NCI-H2196 treated with DMSO at 0.1 percent for 48 hours (cell line): ENCODE results near the gene KRT79.
A peak's percentile ranks its signal among the peaks of the same experiment; 100 is the strongest.
"Not testable (repeated sequence)": the region's sequence is repeated elsewhere in the genome, so short reads cannot be mapped to it uniquely, and the experiment has no call there.

Experiments
- DNase-seq: peaks from one replicate; lab custom pipeline; 2025; ENCODE audit not compliant: unreplicated experiment; lab: John Stamatoyannopoulos, UW

KRT79 gene

DNA sequence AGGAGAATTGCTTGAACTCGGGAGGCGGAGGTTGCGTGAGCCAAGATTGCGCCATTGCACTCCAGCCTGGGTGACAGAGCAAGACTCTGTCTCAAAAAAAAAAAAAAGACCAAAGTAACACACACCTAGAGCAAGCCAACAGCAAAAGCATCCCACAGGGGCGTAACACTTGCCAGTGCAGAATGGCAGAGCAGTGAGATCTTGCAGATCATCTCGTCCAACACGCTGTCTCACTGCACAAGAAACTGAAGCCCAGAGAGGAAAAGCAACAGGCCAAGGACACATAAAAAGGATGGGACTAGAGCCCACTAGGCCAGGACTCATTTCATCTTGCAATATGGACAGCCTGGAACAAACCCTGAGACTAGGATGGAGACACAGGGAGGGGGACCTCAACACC is 27.4 kb upstream of the KRT79 start:
- DNase-seq, result no peak

DNA sequence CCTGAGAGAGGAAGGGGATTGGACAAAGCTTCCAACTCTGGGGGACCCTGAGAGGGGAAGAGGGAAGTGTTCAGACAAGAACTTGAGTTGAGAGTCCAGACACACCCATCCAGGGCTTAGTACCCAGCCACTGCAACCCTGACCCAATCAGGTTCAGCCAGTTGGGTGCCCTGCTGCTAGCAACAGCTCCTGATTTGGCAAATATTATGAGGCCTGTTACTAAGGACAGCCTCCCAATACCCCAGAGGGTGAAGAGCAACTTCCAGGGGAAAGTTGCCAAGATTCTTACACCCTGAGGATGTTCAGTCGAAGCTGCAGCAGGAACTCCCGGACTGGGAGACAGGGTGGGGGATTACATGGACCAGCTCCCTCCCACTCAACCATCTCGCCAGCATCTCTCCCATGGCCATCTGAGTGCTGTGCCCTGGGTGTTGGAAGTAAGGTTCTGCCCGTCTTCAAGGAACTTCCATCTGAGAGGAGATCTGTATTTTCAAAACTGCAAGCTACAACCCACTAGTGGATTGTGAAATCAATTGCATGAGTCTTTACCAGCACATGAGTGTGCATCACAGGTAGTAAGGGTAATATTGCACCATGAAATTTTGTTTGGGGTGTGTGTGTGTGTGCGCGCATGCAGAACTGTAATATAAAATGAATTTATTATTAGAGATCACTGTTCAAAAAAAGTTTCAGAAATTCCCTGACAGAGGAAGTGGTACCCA is 26.2 kb upstream of the KRT79 start:
- peak; percentile 16 for DNase-seq

DNA sequence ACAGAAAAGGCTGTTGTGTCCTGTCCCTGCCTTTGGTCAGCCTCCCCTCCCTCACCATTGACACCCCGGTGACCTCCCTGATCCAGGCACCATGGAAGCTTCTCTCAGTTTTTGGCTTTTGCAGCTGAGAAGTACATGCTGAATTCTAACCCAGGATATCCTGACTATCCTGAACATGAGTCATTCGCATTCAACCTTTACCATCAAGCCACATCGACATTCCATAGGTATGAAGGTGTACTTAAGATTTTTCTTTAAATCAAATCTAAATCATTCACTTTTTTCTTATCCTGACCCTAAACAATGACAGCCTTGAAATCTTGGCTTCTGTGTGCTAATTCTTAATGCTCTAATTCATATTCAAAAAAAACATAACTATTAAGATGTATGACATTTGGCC is 23.4 kb upstream of the KRT79 start:
- DNase-seq, result no peak

DNA sequence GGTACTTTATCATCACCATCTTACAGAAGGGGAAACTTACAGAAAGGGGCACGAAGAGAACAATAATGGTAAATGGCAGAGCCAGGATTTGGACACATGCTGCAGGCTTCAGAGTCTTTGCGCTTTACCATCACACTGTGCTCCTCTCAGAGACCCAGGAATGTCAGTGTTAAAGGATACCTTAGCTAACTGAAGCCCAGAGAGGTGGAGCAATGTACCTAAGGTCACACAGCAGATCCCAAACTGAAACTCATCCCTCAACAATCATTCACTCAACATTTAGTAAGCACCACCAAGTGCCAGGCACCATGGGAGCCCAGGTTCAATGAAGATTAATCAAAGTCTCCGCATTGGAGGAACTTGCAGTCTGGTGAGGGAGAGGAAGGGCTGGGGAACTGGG is 22.7 kb upstream of the KRT79 start:
- DNase-seq, result no peak

DNA sequence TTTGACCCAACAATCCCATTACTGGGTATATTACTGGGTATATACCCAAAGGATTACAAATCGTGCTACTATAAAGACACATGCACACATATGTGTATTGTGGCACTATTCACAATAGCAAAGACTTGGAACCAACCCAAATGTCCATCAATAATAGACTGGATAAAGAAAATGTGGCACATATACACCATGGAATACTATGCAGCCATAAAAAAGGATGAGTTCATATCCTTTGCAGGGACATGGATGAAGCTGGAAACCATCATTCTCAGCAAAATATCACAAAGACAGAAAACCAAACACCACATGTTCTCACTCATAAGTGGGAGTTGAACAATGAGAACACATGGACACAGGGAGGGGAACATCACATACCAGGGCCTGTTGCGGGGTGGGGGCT is 22.0 kb upstream of the KRT79 start:
- not testable (repeated sequence) for DNase-seq

DNA sequence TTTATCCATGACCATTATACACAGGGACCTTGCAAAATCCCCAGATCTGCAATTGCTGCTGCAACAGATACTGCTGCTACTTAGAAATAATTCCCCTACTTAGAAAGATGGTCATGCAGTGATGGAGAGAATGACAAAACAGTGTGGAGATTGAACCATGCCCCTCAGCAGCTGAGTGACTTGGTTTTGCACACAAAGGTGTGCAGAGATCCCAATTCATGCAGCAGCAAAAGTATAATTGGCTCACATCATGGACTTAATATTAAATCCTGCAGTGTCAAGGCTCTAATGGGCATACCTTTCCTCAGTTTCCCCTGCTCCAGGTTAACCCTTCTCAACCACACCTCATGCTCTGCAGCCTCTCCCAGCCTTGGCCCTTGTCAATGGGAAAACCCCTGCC is 17.7 kb upstream of the KRT79 start:
- no peak for DNase-seq

DNA sequence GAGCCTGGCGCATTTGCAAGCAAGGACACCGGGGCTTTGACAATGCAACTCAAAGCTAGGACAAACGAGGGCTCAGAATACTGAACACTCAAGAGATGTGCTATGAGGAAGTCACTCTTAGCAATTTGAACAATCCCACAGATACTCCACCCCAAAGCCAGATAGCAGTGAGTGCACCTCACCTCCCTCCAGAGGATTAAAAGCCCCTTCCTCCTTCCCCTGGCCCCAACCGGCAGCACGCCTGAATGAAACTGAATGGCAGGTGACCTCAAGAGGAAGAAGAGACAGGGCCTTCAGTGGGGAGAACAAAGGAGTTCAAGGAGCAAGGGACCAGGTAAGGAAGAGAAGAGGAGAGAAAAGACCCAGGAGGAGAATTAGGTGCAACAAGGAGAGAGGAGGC is 16.6 kb upstream of the KRT79 start:
- no peak for DNase-seq

DNA sequence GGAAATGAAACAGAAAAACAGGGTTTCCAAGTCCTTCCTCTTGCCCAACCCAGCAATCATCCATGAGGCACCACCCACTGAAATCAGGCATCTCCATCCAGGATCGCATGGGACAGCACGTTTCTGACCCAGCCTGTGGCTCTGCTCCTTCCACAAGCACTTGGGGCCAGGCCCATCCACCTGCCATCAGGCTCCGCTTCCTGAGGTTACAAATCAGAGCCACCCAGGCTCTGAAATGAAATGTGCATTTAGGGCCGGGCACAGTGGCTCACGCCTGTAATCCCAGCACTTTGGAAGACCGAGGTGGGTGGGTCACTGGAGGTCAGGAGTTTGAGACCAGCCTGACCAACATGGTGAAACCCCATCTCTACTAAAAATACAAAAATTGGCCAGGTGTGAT is 15.4 kb upstream of the KRT79 start:
- DNase-seq, result no peak

DNA sequence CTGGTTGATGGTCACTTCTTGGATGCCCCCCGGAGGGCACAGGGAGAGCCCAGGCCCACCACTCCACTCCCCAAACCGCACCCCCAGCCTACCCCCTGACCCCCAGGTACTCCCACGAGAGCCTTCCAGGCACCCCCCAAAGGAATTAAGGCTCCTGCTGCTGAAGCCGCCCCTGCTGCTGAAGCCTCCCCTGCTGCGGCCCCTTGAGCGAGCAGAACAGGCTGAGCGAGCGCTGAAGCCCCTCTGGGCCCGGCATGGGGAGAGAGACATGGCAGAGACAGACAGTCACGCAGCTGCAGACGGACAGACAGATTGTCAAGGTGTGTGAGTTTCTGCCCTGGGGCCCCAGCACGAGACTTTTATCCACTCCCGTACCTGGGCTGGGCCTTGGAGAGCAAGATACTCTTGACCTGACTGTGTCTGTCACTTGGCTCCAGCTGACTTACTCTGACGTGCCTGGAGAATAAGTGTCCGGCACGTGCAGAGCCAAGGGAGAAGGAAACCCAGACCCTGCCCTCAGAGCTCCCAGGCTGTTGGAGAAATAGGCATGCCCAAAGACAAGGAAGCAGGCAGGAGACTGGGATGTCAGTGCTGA is 14.6 kb upstream of the KRT79 start, which contains the start of gene KRT78:
KRT78 (minus strand) TSS at position 334 of the 595 bp plus-strand sequence; CDS start at position 270, 64 bp downstream.
- DNase-seq, result no peak

DNA sequence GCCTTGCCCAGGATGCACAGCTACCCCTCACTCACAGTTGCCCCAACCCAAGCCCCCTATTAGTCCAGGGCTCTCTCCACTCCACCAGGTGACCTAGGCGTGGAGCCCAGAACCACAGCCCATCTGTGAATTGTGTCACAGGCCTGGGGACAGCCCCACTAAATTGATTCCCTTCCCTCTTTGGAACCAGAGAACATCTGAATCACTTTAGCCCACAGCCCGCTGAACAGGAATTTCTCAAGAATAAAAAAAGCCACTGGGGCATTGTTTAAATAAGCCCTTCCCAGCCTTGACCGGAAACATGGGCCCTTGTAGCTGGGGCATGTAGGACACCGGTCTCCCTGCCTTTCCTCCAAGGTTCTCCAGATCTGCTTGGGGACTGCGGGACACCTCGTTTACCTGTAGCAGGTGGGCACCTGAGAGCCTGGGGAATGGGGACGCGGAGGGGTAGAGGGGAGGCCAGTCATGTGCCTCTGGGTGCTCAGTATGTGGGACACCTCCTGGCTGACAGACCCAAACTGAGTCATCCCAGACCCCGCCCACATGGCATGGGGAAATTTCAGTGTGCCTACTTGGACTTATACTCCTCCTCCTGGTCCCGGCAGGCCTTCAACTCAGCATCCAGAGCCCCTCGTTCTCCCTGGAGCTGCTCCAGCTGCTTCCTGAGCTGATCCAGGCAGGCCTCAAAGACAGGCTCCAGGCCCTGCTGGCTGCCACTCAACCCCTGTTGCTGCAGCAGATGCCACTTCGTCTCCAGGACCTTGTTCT is 13.4 kb upstream of the KRT79 start:
- no peak for DNase-seq

DNA sequence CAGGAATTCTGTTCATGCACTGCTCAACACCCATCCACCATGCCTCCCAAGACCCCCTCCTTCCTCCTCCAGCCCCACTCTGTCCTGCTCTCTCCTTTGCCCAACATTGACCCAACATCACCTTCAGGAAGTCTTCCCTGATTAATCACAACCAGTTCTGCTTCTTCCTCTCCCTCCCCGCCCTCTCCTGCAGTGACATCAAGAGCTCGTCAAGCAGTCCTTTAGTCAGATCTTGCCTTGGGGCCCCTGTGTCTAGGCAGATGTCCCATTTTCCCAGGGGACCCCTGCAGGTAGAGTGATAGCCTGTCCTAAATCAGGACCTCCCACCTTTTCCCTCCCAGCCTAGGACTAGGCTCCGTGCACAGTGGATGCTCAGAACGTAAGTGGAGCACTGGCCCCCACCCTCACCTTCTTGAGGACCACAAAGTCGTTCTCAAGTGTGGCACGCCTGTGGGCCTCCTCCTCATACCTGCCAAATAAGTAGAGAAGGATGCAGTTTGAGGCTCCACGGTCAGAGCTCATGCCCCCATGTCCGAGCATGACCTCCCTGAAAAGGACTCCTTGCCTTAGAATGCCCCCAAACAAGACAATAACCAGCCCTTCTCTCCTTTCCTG is 12.4 kb upstream of the KRT79 start:
- no peak for DNase-seq

DNA sequence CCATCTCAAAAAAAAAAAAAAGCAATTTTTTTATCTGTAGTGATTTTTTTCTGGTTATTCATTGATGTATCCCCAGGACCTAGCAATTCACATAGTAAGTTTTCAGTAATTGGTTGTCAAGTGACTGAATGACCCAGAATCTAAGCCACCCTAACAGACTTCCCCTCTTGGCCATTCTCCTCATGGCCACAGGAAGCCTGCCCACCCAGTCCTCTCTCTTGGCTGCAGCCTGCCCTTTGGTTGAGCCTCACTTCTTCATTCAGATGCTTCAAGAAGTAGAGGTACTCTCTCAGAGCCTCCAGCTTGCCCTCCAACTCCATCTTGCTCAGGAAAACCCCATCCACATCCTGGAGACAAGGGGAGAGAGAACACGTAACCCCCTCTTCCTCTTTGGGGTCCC is 11.8 kb upstream of the KRT79 start:
- no peak for DNase-seq

DNA sequence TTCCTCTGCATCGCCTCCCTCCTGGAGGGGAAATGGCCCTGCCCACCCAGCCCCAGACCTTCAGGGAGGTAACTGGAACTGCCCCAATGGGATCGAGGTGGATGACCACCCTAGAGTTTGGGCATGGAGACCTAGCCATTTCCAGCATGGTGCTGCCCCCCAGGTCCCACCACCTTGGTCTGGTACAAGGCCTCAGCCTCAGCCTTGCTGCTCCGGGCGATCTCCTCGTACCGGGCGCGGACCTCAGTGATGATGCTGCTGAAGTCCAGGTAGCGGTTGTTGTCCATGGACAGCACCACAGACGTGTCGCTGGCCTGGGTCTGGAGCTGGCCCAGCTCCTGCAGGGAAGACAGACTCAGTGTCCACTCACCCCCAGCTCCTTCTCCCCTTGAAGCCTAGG is 10.3 kb upstream of the KRT79 start:
- no peak for DNase-seq

DNA sequence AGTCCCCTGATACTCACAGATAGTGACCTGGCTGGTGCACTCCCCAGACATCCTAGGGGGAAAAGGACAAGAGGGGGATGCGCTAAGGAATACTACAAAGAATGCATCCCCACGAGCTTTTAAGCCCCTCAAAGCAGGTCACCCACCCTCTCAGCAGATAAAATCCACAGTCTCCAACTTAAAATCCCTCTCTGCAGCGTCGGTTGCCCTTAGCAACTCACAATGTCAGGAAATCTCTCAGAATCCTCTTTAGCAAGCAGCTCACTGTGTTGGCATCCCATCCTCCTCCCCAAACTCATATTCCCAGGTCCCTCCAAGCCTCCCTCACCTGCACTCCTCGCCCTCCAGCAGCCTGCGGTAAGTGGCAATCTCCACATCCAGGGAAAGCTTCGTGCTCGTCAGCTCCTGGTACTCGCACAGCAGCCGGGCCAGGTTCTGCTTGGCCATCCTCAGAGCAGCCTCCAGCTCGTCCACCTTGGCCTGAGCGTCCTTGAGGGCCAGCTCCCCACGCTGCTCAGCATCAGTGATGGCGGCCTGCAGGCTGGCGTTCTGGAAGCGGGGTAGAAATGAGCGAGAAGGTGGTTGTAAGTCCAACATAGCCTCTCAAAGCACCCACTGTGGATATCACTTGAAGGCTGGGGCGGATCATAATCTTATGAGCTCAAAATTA is 5.5 kb upstream of the KRT79 start:
- no peak for DNase-seq

DNA sequence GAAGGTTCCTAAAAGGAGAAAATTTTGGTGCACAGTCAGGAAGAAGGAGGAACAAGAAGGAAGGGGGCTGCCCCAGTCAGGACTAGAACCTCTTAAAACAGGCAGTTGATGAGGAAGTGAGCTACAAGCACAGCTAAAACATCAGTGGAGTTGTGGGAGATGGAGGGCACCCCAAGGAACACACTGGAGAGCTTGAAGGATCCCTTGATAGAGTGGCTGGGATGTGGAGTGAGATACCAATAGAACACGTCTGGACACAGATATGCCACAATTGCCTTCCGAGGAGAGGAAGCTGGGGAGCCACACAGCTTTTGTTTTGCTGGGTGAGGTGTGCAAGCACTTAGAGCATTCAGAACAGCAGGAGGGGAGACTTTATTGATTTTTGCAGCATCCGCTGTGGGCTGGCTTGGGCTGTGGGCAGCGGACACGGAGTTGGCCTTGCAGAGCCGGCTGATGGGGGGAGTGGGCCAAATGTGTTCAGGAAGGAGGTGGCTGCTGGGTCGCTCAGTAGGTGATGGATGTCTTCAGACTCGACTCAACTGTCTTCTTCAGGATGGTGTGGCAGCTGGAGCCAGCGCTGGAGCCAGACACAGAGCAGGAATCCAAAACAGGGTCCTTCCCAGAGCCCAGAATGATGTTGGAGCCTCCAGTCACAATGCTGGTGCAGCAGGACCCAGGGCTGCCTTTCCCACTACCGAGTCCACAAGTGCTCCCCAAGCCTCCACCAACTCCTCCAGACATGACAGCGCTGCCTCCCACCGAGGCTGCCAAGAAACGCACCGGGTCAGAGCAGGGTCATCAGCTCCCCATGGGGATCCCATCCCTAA is 4.7 kb upstream of the KRT79 start:
- no peak for DNase-seq

DNA sequence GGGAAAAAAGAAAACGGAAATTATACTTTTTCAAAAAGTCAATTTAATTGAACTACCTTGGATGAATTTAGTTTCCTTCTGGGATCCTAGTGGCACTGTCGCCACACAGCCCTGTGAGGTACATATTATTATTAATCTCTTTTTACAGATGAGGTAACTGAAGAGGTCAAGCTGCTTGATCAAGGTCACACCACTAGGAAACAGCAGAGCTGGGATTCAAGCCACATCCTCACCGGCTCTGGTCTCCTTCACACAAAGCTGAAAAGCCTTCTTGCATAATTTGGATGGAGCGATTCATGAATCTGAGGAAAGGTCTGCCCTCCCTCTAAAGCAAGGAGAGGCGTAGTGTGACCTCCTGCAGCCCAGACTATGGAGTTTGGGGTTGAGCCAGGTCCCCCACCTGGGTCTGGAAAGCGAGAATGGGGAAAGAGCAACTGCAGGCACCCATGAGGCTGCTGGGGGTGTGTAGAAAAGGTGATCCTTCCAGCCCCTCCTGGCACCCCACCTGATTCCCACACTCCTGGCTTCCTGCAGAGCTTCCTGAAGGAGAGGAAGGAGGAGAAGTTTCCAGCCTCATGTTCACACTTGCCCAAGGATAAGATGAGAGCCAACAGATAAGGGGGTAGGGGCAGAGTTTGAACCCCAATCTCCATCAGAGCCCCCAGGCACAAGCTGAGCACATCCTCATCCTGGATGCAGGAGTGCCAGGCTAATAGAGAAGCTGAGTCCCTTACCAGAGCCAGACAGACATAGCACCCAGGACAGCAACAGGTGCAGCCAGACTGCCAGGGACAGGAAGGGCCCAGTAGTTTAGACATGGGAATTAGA is 3.9 kb upstream of the KRT79 start:
- no peak for DNase-seq

DNA sequence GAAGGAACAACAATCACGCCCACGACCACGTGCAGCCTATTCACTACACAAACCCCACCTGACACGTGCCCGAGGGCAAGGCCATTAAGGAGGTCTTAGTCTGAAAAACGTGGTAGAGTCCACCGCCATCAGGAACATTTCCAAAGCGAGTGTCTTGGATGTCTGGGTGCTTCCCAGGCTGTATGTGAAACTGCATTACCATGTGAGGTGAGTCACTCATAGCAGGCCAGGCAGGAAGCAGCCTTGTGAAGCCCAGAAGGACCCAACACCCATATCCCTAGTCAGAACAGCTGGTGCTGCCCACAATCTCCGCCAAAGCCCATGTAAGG is 3.3 kb upstream of the KRT79 start:
- no peak for DNase-seq

DNA sequence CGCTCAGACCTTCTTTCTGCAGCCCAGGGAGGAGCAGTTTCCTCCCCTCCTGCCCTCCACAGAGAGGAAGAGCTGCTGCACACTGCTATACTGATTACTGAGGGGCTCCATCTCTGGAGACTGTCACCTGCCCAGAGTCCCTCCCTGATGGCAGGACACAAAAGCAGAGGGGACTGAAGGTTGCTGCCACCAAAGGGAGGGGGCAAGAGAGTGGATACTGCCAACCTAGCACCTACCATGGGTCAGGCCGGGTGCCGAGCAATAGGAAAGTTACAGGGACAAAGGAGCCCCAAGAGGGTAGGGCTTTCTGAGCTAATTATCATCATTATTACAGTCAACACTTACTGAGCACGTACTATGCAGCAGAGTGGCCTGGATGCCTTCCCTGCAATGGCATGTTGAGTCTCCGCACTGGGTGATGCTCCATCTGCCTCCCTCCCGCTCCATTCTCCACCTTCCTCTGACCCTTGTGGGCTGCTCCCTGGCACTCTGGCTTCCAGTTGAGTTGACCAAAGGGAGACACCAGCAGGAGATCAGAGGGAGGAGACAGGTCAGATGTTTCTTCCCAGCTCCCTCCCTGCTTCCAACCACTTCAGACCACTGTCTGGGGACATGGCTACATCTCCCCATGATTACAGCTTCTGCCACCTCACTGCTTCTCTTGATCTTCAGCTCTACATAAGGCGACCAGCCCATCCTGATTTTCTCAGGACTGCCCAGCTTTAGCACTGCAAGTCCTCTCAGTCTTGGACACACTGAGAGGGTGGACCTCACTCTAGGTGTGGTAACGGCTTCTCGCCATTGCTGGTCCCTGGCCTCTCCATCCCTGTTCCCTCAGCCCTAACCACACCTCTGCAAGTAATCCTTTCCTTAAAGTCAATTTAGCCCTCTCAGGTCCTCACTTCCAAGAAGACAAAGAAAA is 2.6 kb upstream of the KRT79 start:
- DNase-seq, result no peak

DNA sequence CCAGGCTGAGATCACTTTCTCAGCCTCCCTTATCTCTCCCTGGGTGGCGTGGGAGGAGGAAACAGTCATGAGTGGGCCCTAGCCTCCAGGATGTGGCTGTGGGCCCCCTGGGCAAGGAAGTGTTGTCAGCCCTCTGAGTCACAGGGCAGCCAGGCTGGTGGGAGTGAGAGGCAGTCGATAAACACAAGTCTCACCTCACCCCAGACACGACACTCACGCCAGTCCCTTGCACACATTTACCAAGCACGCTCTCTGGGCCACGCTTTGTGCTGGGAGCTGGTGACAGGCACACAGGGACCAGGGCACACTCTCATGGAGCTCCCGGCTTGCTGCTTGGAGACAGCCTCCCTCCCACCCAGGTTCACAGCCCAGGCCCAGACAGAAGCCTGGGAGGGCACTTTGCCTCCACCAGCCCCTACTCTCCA is 1.9 kb upstream of the KRT79 start:
- DNase-seq, result no peak
